OCI-M2 (cell line): ENCODE data around the gene MATN3.

Experiments
- DNase-seq: peaks from one replicate; lab custom pipeline; 2025; ENCODE audit not compliant: unreplicated experiment; lab: John Stamatoyannopoulos, UW

The MATN3 gene

GRCh38 chr2:20040489-20041172 is 28.2 kb upstream of the MATN3 start:
- no peak for DNase-seq

DNA sequence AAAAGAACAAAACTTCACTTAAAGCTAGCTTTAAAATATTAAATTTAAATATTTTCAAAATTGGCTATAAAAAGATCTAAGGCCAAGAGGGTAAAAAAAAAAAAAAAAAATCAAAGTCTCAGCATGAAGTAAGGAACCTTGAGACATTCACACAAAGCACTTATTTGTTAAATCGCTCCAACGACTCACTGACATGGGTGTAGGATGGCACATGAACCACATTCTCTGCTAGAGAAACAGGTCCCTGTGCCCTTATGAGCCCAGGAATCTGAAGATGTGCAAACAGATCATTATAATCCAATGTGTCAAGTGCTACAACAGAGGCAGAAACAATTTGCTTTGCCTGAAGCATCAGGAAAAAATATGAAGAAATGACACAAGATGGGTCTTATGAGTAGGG is 25.2 kb upstream of the MATN3 start:
- no peak for DNase-seq

GRCh38 chr2:20035955-20036666 is 23.6 kb upstream of the MATN3 start:
- no peak for DNase-seq

DNA sequence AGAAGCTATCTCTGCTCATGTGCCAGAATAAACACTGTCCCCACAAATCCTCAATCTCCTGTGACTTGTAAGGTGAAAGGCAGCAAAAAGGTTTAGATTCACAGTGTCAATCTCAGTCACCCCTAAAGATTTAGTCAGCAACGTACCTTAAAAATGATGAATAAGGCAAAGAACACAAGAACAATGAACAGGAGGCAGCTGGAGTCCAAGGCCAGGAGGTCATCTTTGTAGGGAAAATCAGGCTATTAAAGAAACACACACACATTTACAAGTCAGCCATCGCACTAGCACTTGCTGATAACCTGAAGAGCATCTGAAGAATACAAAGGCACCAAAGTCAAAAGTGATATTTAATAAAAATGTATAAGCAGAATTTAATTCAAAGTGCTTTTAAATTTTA is 22.4 kb upstream of the MATN3 start:
- DNase-seq: no peak

- DNase-seq: no peak
Observed at GRCh38 chr2:20034218-20034617, 21.8 kb upstream of the MATN3 start.

- no peak for DNase-seq
Observed at GRCh38 chr2:20033322-20033721, 20.9 kb upstream of the MATN3 start.

DNA sequence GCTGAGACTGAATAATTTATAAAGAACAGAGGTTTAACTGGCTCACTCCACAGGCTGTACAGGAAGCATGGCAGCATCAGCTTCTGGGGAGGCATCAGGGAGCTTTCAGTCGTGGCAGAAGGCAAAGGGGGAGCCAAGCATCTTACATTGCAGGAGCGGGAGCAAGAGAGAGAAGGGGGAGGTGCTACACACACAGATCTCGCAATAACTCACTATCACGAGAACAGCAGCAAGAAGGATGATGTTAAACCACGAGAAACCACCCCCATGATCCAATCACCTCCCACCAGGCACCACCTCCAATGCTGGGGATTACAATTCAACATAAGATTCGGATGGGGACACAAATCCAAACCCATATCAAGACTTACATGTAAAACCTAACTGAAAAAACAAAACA is 17.8 kb upstream of the MATN3 start:
- no peak for DNase-seq

GRCh38 chr2:20027705-20028434 is 15.4 kb upstream of the MATN3 start:
- no peak for DNase-seq

DNA sequence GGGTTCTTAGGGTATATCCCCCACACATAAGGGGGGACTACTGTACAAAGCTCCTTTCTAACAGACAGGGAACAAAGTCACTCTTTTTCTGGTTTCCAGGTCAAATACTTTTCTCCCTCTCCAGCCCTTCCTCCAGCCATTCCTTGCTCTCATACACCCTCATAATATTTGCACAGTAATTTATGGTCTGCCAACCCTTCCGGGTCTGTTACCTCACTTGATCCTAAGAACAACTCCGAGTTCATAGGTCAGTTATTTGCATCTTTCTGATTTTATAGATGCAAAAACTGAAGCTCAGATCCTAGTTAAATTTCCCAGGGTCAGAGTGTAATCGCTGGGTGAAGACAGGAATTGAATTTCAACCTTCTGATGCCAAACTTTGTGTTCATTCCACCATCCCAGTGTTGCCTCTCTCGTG is 14.8 kb upstream of the MATN3 start:
- DNase-seq: no peak

GRCh38 chr2:20025065-20025786 is 12.8 kb upstream of the MATN3 start:
- DNase-seq: no peak

DNA sequence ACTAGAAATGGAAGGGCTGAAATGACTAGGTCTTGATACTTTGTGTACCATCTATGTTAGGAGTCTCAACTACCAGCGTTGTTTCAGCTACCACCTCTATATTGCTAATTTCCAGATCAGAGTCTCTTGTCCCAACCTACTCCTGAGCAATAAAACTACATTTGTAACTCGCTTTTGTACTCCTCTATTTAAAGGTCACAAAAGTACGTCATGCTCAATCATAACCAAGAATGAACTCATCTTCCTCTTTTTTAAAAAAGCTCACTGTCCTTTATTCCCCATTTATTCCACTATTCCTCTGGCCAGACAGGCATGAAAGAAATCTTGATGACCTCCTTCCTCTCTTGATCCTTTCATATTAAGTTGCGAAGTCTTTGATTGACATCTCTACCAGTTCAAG is 11.2 kb upstream of the MATN3 start:
- DNase-seq: no peak

DNA sequence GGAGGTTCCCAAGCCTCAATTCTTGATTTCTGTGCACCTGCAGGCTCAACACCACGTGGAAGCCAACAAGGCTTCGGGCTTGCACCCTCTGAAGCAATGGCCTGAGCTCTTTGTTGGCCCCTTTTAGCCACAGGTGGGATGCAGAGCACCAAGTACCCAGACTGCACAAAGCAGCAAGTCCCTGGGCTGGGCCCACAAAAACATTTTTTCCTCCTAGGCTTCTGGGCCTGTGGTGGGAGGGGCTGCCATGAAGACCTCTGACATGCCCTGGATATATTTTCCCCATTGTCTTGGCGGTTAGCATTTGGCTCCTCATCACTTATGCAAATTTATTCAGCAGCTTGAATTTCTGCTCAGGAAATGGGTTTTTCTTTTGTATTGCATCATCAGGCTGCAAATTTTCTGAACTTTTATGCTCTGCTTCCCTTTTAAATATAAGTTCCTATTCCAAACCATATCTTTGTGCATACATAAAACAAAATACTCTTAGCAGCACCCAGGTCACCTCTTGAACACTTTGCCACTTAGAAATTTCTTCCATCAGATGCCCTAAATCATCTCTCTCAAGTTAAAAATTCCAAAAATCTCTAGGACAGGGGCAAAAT is 9.0 kb upstream of the MATN3 start:
- DNase-seq: no peak

GRCh38 chr2:20019747-20020146 is 7.3 kb upstream of the MATN3 start:
- DNase-seq: no peak

DNA sequence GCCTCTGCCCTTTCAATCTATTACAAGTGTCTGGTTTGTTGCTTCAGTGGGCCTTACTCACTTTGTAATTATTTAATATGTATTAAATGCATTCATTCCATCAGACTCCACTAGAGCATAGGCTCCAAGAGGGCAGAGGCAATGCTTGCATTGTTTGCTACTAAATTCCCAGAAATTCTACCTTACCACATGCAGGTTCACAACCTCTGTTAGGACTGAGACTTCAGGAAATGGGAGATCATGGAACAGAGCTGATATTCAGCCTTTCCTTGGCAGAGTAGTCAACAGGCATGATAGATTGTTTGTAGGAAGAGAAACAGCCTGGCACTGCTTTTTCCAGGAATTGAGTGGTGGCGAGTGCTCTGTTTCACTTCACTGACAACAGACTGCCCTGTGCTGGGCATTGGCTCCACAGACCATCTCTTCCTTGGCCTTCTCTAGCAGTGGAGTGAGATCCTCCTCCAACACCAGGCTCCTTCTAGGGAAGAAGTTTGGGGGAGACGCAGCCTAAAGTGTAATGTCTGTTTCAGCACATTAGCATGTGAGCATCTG is 6.2 kb upstream of the MATN3 start:
- no peak for DNase-seq

GRCh38 chr2:20016346-20016745 is 3.9 kb upstream of the MATN3 start:
- DNase-seq: no peak

DNA sequence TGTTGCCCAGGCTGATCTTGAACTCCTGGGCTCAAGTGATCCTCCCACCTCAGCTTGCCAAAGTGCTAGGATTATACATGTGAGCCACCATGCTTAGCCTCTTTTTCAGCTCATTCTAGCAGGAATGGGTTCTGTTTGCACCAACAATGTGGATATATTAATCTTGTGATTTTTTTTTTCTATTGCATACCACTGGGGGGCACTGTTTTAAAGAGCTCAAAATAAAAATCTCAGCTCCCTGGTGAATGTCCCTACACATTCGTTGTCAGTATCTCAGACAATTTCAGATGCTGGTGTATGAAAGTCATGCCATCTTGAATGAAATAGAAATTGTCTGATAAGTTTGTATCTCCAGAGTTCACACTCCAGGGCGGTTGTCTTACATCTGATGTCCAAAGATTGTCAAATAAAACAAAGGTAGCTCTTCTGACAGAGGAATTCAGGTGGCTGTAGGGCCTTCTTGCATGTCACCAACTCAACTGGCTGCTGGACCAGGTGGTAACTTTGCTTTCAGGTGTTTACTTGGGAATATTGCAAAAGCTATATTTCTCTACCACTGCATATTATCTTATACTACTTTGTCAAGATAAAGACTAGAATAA is 3.1 kb upstream of the MATN3 start:
- no peak for DNase-seq

DNA sequence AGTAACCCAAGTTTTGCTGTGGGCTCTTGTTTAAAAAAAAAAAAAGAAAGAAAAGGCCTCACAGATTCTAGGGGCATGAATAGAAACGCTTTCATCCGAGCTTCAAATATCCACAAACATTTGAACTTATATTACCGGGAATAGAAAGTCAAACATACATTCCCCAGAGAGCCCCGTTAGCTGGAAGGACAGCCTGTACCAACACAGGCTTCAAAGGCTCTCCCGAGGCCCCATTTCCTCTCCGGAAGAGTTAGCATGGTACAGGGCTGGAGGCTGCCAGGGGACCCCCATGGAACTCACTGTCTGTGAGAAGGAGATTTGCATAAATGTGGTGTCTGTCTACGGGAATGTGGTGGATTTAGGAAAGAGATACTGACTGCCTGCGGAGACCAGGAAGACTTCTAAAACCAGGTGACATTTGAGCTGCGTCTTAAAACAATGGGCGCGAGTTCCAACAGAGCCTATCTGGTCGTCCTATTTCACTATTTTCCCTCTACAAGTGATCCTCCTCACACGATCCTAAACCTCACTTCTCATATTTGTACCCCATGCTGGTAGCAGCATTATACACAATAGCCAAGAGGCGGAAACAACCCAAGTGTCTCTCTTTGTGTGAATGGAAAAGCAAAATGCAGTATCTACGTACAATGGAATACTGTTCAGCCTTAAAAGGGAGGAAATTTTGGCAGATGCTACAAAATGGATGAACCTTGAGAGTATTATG is 820 bp upstream of the MATN3 start:
- DNase-seq: no peak

DNA sequence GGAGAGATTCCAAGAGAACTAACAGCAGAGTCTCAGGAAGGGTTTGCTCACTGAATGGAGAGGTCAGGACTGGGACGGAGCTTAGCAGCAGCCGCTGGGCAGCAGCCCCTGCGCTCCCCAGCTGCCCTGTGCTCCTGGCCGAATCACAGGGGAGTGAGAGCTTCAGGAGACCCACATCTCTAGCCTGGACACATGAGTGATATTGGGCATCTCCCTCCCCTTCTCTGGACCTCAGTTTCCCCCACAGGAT is 511 bp downstream of the MATN3 start:
- DNase-seq: no peak

DNA sequence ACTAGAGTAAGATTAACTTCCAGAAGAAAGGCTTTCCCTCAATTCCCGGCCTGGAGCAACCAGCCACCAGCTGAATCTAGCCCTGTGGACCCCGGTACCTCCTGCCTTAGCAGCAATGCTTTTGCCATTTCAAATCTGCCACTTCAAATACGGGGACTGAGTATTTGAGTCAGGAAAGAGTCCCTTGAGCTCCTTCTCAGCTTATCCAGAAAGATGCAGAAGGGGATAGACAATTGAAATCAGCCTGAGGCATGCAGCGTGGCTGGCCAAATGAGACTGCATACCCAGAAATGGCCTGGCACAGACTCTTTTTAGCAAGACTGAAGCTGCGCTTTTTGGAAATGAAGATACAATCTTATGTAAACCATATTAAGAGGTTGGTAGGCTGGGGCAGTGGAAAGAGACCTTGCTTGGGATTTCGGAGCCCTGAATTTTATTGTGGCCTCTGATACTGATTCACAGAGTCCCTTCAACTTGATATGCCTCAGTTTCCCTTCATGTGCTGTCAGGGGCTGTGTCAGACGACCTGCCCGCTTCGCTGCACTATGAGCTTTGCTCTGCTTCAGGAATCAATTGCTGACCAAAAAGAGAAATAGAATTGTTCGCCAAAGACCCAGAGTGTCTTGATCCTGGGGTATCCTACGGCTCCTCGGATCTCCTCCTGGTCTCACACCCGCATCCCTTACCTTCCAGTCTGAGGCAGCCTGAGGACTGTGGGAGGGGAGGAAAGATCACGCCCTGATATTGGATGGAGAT is 1.0 kb downstream of the MATN3 start:
- no peak for DNase-seq
